Erythroblast (primary cell): ENCODE results near the gene ZAR1.

Experiments
- GATA1 ChIP-seq: IDR thresholded peaks from 2 replicates; pipeline ENCODE4 v1.6.1; 2011; ENCODE audit warnings: low read depth, mild to moderate bottlenecking, control low read depth, low read length, moderate library complexity
- POLR2A ChIP-seq: IDR thresholded peaks from 2 replicates; pipeline ENCODE4 v1.6.1; 2011; ENCODE audit warnings: mild to moderate bottlenecking, low read length

GRCh38 chr4:48475770-48476169 is 14.3 kb upstream of the ZAR1 start:
- TF ChIP-seq POLR2A (no peak), GATA1 (no peak)
